ENCODE data around the gene ZFAND4. TPM values are rescaled to one million over a fixed set of nuclear protein-coding genes. Genes with fewer than 3 reads are reported as not detected.

ZFAND4 gene
- total and polyA plus RNA-seq, 2 experiments from 2014 or later = 7.4 to 30.3 TPM

- no peak overlapping the region for H2AFZ ChIP-seq
- H3K4me2 ChIP-seq = no peak overlapping the region
- H3K36me3 ChIP-seq (ENCODE audit: insufficient read depth) = 0 out of 2 replicates have a peak, but pooled peaks cover 7% of the 10 kb centered on the region
- H3K4me1 ChIP-seq (ENCODE audit: insufficient read depth) = no peaks in the 10 kb centered on the region
- no peaks in the 10 kb centered on the region for H3K27me3 ChIP-seq (ENCODE audit: insufficient read depth)
- no peaks in the 10 kb centered on the region for H3K9me2 ChIP-seq (ENCODE audit: insufficient read depth)
- Mint-ChIP-seq H3K4me3 (no peak overlapping the region), H3K9me3 (no peaks in the 10 kb centered on the region), H3K36me3 (ENCODE audit: low read depth) (peaks cover 3% of the 10 kb centered on the region; the same call in 1 of the 3 replicates), H3K27me3 (ENCODE audit: insufficient read depth, low read depth, poor library complexity) (no peaks in the 10 kb centered on the region), H3K27ac (no peak overlapping the region), H3K4me1 (no peaks in the 10 kb centered on the region)
- H3K4me3 ChIP-seq = no peak overlapping the region
- ATAC-seq (no peak), DNase-seq (ENCODE audit: low spot score) (no peak)
- no peak overlapping the region for H3K27ac ChIP-seq (ENCODE audit: low read depth)
- no peaks in the 10 kb centered on the region for H3F3A ChIP-seq (replicated peaks; ENCODE audit: low read depth)
- TF ChIP-seq EZH2phosphoT487 (IDR thresholded peaks at IDR 0.05; ENCODE audit: unreplicated experiment) = no peak
- no peak for TF ChIP-seq ZNF114 (CRISPR knock-in tag; IDR thresholded peaks at IDR 0.05)
- no peak for TF ChIP-seq REST (IDR thresholded peaks at IDR 0.05; ENCODE audit: unreplicated experiment)
- TF ChIP-seq CTCF (conservative IDR thresholded peaks at IDR 0.05; ENCODE audit: low read depth in 2 of 2) = no peak
- TF ChIP-seq EZH2 (IDR thresholded peaks at IDR 0.05; ENCODE audit: low read depth, unreplicated experiment) = no peak
- TF ChIP-seq ZNF462 (CRISPR knock-in tag; IDR thresholded peaks at IDR 0.05) = no peak
- TF ChIP-seq JUNB (IDR thresholded peaks at IDR 0.05; ENCODE audit: unreplicated experiment) = no peak
- no peak for TF ChIP-seq CREB1 (CRISPR knock-in tag; IDR thresholded peaks at IDR 0.05; ENCODE audit: low read depth)
- no peak for TF ChIP-seq STAT1 (IDR thresholded peaks at IDR 0.05; ENCODE audit: unreplicated experiment)
- TF ChIP-seq ZNF331 (CRISPR knock-in tag; IDR thresholded peaks at IDR 0.05; ENCODE audit: low read depth) = no peak
- no peak for TF ChIP-seq POLR2AphosphoS5 (IDR thresholded peaks at IDR 0.05; ENCODE audit: low read depth)
- 0 out of 2 replicates have a peak, but pooled peaks cover 3% of the 10 kb centered on the region for H3K79me2 ChIP-seq (replicated peaks; ENCODE audit: insufficient read depth)
- H4K20me1 ChIP-seq (replicated peaks; ENCODE audit: insufficient read depth) = no peaks in the 10 kb centered on the region
These were observed 25.5 kb downstream of the ZFAND4 start for GRCh38 chr10:45647118-45647517.
